Measurements from ENCODE around the gene OOSP4A.

- TF ChIP-seq, protein P1, sequence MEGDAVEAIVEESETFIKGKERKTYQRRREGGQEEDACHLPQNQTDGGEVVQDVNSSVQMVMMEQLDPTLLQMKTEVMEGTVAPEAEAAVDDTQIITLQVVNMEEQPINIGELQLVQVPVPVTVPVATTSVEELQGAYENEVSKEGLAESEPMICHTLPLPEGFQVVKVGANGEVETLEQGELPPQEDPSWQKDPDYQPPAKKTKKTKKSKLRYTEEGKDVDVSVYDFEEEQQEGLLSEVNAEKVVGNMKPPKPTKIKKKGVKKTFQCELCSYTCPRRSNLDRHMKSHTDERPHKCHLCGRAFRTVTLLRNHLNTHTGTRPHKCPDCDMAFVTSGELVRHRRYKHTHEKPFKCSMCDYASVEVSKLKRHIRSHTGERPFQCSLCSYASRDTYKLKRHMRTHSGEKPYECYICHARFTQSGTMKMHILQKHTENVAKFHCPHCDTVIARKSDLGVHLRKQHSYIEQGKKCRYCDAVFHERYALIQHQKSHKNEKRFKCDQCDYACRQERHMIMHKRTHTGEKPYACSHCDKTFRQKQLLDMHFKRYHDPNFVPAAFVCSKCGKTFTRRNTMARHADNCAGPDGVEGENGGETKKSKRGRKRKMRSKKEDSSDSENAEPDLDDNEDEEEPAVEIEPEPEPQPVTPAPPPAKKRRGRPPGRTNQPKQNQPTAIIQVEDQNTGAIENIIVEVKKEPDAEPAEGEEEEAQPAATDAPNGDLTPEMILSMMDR (conservative IDR thresholded peaks at IDR 0.05; ENCODE audit: low read depth, low read length), result no peak
- TF ChIP-seq CHD1 (IDR thresholded peaks at IDR 0.05; ENCODE audit: low read depth, low read length) (no peak), RFX5 (IDR thresholded peaks at IDR 0.05; ENCODE audit: low read depth, low read length) (no peak), BHLHE40 (IDR thresholded peaks at IDR 0.05; ENCODE audit: low read depth, low read length) (no peak), MAZ (IDR thresholded peaks at IDR 0.05; ENCODE audit: borderline replicate concordance, low read depth, low read length) (no peak), POLR2A (IDR thresholded peaks at IDR 0.05; ENCODE audit: low read depth, low read length) (no peak), SMC3 (IDR thresholded peaks at IDR 0.05; ENCODE audit: low read depth, low read length) (no peak)
These were observed 10.2 kb upstream of the OOSP4A start for GRCh38 chr11:59953463-59954218.

All from IMR-90 (cell line).